Tibial artery (tissue), 4 donors: ENCODE results near the gene ADARB2.

Experiments used
- DNase-seq, 2 donors: peaks; one replicate each; pipeline ENCODE4 v3.0.0-alpha.2; 2019
- H3K27ac ChIP-seq, 2 donors: fragments of 200-600 bp; sonication (generic) in 1 of 2; 1 replicate in 1 of 2; 2 replicates in 1 of 2; pipeline ENCODE4 v1.5.1; 2018 to 2019; ENCODE audit warnings: mild to moderate bottlenecking in 1 of 2
- H3K27me3 ChIP-seq, 2 donors: fragments of 200-600 bp; sonication (generic) in 1 of 2; one replicate each; pipeline versions ENCODE4 v1.5.1 to v1.6.0; 2016 to 2019
- H3K36me3 ChIP-seq, 3 donors: fragments of 200-600 bp; sonication (generic) in 2 of 3; one replicate each; pipeline ENCODE4 v1.5.1; 2016 to 2019; ENCODE audit warnings: mild to moderate bottlenecking in 2 of 3
- H3K4me1 ChIP-seq, 4 donors: fragments of 200-600 bp; sonication (generic) in 2 of 4; 1 replicate in 3 of 4; 2 replicates in 1 of 4; pipeline ENCODE4 v1.5.1; 2016 to 2019
- H3K4me3 ChIP-seq, 2 donors: fragments of 200-600 bp; sonication (generic) in 1 of 2; 1 replicate in 1 of 2; 2 replicates in 1 of 2; pipeline ENCODE4 v1.5.1; 2018 to 2019; ENCODE audit warnings: mild to moderate bottlenecking in 2 of 2
- H3K9me3 ChIP-seq, 3 donors: fragments of 200-600 bp; sonication (generic) in 1 of 3; one replicate each; pipeline ENCODE4 v1.5.1; 2016 to 2019
- CTCF ChIP-seq, 2 experiments: fragments of 200-600 bp in 1 of 2; fragments of 450-650 bp in 1 of 2; IDR thresholded peaks; one replicate each; pipeline ENCODE4 v1.5.1; 2017 to 2019; ENCODE audit warnings: antibody characterized with exemption in 2 of 2, mild to moderate bottlenecking in 1 of 2, moderate library complexity in 1 of 2
- intact Hi-C: fragments of 100-400 bp; cut with DNase I; formaldehyde crosslinking; loops from one replicate; pipeline ENCODE4 v1.15.0; 2023; ENCODE audit warnings: low total_unique reads

The ADARB2 gene

GRCh38 chr10:1200866-1201807 lies 536.2 kb downstream of the ADARB2 start:
- no peaks in the 10 kb centered on the region for H3K9me3 ChIP-seq
- no peaks in the 10 kb centered on the region for H3K4me1 ChIP-seq
- intact Hi-C loops = no loop called here
- H3K36me3 ChIP-seq = no peaks in the 10 kb centered on the region
- TF ChIP-seq CTCF (IDR thresholded peaks at IDR 0.05) = no peak
- peaks cover 0 to 9% of the 10 kb centered on the region in 2 donors for H3K27me3 ChIP-seq
- H3K27ac ChIP-seq = no peak overlapping the region
- H3K4me3 ChIP-seq = no peak overlapping the region
- no peak for DNase-seq

GRCh38 chr10:1199897-1200721 lies 537.2 kb downstream of the ADARB2 start:
- no peak overlapping the region for H3K27ac ChIP-seq
- H3K27me3 ChIP-seq = peaks cover 0 to 17% of the 10 kb centered on the region in 2 donors
- no peak for TF ChIP-seq CTCF (IDR thresholded peaks at IDR 0.05)
- H3K9me3 ChIP-seq = no peaks in the 10 kb centered on the region
- intact Hi-C loops = no loop called here
- H3K4me3 ChIP-seq = no peak overlapping the region
- no peaks in the 10 kb centered on the region for H3K36me3 ChIP-seq
- DNase-seq = peak in 1 of 2 donors; percentile 5
- no peaks in the 10 kb centered on the region for H3K4me1 ChIP-seq

- no peak for TF ChIP-seq CTCF (IDR thresholded peaks at IDR 0.05)
- no peaks in the 10 kb centered on the region for H3K9me3 ChIP-seq
- peaks cover 0 to 17% of the 10 kb centered on the region in 2 donors for H3K27me3 ChIP-seq
- intact Hi-C loops = no loop called here
- H3K27ac ChIP-seq = no peak overlapping the region
- H3K4me3 ChIP-seq = no peak overlapping the region
- no peaks in the 10 kb centered on the region for H3K36me3 ChIP-seq
- no peak for DNase-seq
- no peaks in the 10 kb centered on the region for H3K4me1 ChIP-seq
Observed at GRCh38 chr10:1199345-1199673, 538.0 kb downstream of the ADARB2 start.

- H3K27ac ChIP-seq = no peak overlapping the region
- no peak overlapping the region for H3K4me3 ChIP-seq
- no peaks in the 10 kb centered on the region for H3K4me1 ChIP-seq
- peaks cover 0 to 17% of the 10 kb centered on the region in 2 donors for H3K27me3 ChIP-seq
- no peaks in the 10 kb centered on the region for H3K36me3 ChIP-seq
- intact Hi-C loops = no loop called here
- TF ChIP-seq CTCF (IDR thresholded peaks at IDR 0.05) = no peak
- DNase-seq = peak in 1 of 2 donors; percentile 9
- H3K9me3 ChIP-seq = no peaks in the 10 kb centered on the region
Observed at GRCh38 chr10:1198453-1199344, 538.6 kb downstream of the ADARB2 start.

GRCh38 chr10:1197384-1197783 lies 539.9 kb downstream of the ADARB2 start:
- intact Hi-C loops = no loop called here
- Histone ChIP-seq H3K27ac (no peak overlapping the region), H3K4me3 (no peak overlapping the region), H3K4me1 (no peaks in the 10 kb centered on the region), H3K9me3 (no peaks in the 10 kb centered on the region), H3K27me3 (peaks cover 0 to 17% of the 10 kb centered on the region in 2 donors), H3K36me3 (no peaks in the 10 kb centered on the region)
- no peak for TF ChIP-seq CTCF (IDR thresholded peaks at IDR 0.05)
- no peak for DNase-seq
